Measurements from ENCODE around the gene ATAT1. TPM values are rescaled to one million over a fixed set of nuclear protein-coding genes. Genes with fewer than 3 reads are reported as not detected.

The ATAT1 gene
- total and polyA plus RNA-seq, 2 of the 13 experiments (the other 11 are each of a cell fraction or from before 2014, with no cell fraction given), result 9.2 to 23.6 TPM

DNA sequence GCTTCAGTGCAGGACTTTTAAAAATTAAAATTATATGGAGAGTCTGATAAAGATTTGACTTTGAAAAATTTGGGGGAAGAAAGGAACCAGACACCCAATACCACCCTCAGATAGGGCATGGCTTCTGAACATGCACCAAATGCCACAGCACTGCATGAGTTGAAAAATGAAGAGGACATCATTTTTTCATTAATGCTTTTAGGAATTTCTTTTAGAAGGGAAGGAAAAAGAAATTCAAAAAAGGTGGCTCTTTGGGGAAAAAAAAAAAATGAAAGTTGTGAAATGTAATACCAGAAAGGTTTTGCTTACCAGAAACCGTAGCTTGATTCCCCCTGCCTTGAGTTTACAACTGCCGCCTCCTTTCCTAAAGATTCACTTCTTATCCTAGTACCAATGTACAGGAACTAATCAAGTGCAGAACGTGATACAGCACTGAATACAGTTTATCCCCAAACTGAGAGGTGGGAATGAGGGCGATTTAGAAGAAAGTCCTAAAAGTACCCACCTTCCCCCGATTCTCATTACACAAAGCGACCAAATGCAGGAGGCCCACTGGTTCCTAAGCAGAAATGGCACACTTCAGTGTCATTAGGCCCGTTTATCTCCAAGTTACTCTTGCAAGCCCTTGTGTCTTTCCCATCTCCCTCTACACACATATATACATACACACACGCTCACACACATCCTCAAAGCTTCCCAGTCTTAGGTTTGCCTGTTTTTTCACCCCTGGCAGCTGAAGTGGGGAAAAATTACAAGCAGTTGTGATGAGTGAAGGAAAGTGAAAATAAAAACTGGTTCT, 12.4 kb upstream of the ATAT1 start (continued):
- TF ChIP-seq, protein P1, sequence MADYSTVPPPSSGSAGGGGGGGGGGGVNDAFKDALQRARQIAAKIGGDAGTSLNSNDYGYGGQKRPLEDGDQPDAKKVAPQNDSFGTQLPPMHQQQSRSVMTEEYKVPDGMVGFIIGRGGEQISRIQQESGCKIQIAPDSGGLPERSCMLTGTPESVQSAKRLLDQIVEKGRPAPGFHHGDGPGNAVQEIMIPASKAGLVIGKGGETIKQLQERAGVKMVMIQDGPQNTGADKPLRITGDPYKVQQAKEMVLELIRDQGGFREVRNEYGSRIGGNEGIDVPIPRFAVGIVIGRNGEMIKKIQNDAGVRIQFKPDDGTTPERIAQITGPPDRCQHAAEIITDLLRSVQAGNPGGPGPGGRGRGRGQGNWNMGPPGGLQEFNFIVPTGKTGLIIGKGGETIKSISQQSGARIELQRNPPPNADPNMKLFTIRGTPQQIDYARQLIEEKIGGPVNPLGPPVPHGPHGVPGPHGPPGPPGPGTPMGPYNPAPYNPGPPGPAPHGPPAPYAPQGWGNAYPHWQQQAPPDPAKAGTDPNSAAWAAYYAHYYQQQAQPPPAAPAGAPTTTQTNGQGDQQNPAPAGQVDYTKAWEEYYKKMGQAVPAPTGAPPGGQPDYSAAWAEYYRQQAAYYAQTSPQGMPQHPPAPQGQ (CRISPR knock-in tag; IDR thresholded peaks at IDR 0.05; ENCODE audit: borderline replicate concordance), result no peak
- TF ChIP-seq, protein P2, sequence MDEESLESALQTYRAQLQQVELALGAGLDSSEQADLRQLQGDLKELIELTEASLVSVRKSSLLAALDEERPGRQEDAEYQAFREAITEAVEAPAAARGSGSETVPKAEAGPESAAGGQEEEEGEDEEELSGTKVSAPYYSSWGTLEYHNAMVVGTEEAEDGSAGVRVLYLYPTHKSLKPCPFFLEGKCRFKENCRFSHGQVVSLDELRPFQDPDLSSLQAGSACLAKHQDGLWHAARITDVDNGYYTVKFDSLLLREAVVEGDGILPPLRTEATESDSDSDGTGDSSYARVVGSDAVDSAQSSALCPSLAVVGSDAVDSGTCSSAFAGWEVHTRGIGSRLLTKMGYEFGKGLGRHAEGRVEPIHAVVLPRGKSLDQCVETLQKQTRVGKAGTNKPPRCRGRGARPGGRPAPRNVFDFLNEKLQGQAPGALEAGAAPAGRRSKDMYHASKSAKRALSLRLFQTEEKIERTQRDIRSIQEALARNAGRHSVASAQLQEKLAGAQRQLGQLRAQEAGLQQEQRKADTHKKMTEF (CRISPR knock-in tag; IDR thresholded peaks at IDR 0.05), result no peak
- TF ChIP-seq FOSL1 (CRISPR knock-in tag; IDR thresholded peaks at IDR 0.05; ENCODE audit: borderline replicate concordance) (no peak), NFATC3 (CRISPR knock-in tag; IDR thresholded peaks at IDR 0.05) (no peak), ZNF75D (CRISPR knock-in tag; IDR thresholded peaks at IDR 0.05; ENCODE audit: borderline replicate concordance) (no peak), ZNF225 (CRISPR knock-in tag; IDR thresholded peaks at IDR 0.05) (no peak), SP4 (CRISPR knock-in tag; IDR thresholded peaks at IDR 0.05) (no peak), NR2C2 (CRISPR knock-in tag; IDR thresholded peaks at IDR 0.05; ENCODE audit: borderline replicate concordance) (no peak), AGO1 (IDR thresholded peaks at IDR 0.05; ENCODE audit: low read depth, low read length, poor library complexity, severe bottlenecking) (no peak), ZNF543 (CRISPR knock-in tag; IDR thresholded peaks at IDR 0.05) (no peak), GFI1 (CRISPR knock-in tag; IDR thresholded peaks at IDR 0.05; ENCODE audit: borderline replicate concordance) (no peak), ZBTB21 (CRISPR knock-in tag; IDR thresholded peaks at IDR 0.05) (no peak)
- TF ChIP-seq, protein P3, sequence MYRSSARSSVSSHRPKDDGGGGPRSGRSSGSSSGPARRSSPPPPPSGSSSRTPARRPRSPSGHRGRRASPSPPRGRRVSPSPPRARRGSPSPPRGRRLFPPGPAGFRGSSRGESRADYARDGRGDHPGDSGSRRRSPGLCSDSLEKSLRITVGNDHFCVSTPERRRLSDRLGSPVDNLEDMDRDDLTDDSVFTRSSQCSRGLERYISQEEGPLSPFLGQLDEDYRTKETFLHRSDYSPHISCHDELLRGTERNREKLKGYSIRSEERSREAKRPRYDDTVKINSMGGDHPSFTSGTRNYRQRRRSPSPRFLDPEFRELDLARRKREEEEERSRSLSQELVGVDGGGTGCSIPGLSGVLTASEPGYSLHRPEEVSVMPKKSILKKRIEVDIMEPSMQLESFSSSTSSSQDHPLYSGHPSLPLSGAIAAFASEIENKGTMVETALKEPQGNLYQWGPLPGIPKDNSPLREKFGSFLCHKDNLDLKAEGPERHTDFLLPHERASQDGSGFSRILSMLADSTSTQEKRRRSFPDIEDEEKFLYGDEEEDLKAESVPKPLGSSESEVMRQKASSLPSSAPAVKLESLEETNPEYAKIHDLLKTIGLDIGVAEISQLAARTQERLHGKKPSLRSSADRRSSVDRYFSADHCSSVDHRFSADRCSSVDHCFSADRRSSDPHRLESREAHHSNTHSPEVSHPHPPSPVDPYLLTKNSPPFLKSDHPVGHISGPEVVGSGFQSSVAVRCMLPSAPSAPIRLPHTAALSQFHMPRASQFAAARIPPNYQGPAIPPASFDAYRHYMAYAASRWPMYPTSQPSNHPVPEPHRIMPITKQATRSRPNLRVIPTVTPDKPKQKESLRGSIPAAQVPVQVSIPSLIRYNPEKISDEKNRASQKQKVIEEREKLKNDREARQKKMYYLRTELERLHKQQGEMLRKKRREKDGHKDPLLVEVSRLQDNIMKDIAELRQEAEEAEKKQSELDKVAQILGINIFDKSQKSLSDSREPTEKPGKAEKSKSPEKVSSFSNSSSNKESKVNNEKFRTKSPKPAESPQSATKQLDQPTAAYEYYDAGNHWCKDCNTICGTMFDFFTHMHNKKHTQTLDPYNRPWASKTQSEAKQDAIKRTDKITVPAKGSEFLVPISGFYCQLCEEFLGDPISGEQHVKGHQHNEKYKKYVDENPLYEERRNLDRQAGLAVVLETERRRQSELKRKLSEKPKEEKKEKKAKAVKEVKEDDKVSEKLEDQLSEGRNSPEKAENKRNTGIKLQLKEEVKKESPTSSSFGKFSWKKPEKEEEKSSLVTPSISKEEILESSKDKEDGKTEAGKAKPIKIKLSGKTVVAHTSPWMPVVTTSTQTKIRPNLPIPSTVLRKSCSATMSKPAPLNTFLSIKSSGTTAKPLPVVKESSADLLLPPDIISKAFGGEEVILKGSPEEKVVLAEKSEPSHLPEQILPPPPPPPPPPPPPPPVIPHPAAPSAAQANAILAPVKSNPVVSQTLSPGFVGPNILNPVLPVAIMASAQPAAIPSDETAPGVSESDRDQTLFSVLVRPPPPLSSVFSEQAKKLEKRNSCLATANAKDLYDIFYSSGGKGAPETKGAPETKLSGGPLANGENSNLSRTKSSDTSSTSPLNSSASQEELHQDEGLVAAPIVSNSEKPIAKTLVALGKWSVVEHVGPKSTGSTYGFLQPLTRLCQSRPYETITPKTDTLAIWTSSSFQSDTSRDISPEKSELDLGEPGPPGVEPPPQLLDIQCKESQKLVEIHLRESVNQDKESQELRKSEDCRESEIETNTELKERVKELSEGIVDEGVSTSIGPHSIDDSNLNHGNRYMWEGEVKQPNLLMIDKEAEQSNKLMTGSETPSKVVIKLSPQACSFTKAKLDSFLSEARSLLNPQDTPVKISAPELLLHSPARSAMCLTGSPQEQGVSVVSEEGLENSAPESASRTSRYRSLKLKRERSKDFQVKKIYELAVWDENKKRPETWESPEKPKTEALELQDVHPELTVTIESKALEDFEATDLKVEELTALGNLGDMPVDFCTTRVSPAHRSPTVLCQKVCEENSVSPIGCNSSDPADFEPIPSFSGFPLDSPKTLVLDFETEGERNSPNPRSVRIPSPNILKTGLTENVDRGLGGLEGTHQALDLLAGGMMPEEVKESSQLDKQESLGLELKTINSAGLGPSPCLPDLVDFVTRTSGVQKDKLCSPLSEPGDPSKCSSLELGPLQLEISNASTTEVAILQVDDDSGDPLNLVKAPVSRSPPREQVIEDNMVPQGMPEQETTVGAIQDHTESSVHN (CRISPR knock-in tag; IDR thresholded peaks at IDR 0.05), result no peak
